HUES48 (cell line): ENCODE data around the gene ADCY4.

Experiments
- H3K27ac ChIP-seq: one replicate; pipeline ENCODE4 v1.7.0; 2013; ENCODE audit warnings: low read depth, low read length, inconsistent platforms
- H3K27me3 ChIP-seq: 2 replicates; pipeline ENCODE4 v1.6.1; 2013; ENCODE audit warnings: mild to moderate bottlenecking, low read length; ENCODE audit not compliant: control insufficient read depth, insufficient read depth
- H3K36me3 ChIP-seq: 2 replicates; pipeline ENCODE4 v1.6.1; 2013; ENCODE audit warnings: low read length; ENCODE audit not compliant: control insufficient read depth, insufficient read depth
- H3K4me1 ChIP-seq: 2 replicates; pipeline ENCODE4 v1.6.1; 2013; ENCODE audit warnings: mild to moderate bottlenecking, low read length; ENCODE audit not compliant: control insufficient read depth, insufficient read depth
- H3K4me3 ChIP-seq: 2 replicates; pipeline ENCODE4 v1.5.1; 2013; ENCODE audit warnings: mild to moderate bottlenecking, low read depth, low read length
- H3K9ac ChIP-seq: 2 replicates; pipeline ENCODE4 v1.6.1; 2013; ENCODE audit warnings: mild to moderate bottlenecking, low read depth, low read length, moderate library complexity
- H3K9me3 ChIP-seq: 2 replicates; pipeline ENCODE4 v1.6.1; 2013; ENCODE audit warnings: low read length; ENCODE audit not compliant: control insufficient read depth, insufficient read depth

Gene ADCY4

GRCh38 chr14:24292118-24292807, 42.6 kb downstream of the ADCY4 start:
- Histone ChIP-seq H3K27me3 (no peaks in the 10 kb centered on the region), H3K4me3 (no peak overlapping the region), H3K4me1 (no peaks in the 10 kb centered on the region), H3K9me3 (no peaks in the 10 kb centered on the region), H3K27ac (no peak overlapping the region), H3K9ac (no peak overlapping the region), H3K36me3 (peaks cover 38% of the 10 kb centered on the region)

GRCh38 chr14:24291446-24292117, 43.3 kb downstream of the ADCY4 start:
- Histone ChIP-seq H3K4me1 (no peaks in the 10 kb centered on the region), H3K9ac (no peak overlapping the region), H3K9me3 (no peaks in the 10 kb centered on the region), H3K27me3 (no peaks in the 10 kb centered on the region), H3K27ac (no peak overlapping the region), H3K4me3 (no peak overlapping the region), H3K36me3 (peaks cover 38% of the 10 kb centered on the region)

- Histone ChIP-seq H3K36me3 (peaks cover 31% of the 10 kb centered on the region), H3K4me3 (no peak overlapping the region), H3K9me3 (no peaks in the 10 kb centered on the region), H3K4me1 (no peaks in the 10 kb centered on the region), H3K27ac (no peak overlapping the region), H3K27me3 (no peaks in the 10 kb centered on the region), H3K9ac (no peak overlapping the region)
These were observed 44.1 kb downstream of the ADCY4 start for GRCh38 chr14:24290746-24291145.

- no peaks in the 10 kb centered on the region for H3K27me3 ChIP-seq
- no peaks in the 10 kb centered on the region for H3K4me1 ChIP-seq
- no peaks in the 10 kb centered on the region for H3K9me3 ChIP-seq
- H3K9ac ChIP-seq: no peak overlapping the region
- H3K36me3 ChIP-seq: peaks cover 26% of the 10 kb centered on the region
- H3K4me3 ChIP-seq: no peak overlapping the region
- H3K27ac ChIP-seq: no peak overlapping the region
These were observed 45.1 kb downstream of the ADCY4 start for GRCh38 chr14:24289649-24290280.

GRCh38 chr14:24286996-24287395, 47.9 kb downstream of the ADCY4 start:
- Histone ChIP-seq H3K9me3 (no peaks in the 10 kb centered on the region), H3K9ac (no peak overlapping the region), H3K36me3 (peaks cover 15% of the 10 kb centered on the region), H3K4me1 (no peaks in the 10 kb centered on the region), H3K4me3 (no peak overlapping the region), H3K27ac (no peak overlapping the region), H3K27me3 (no peaks in the 10 kb centered on the region)

GRCh38 chr14:24285351-24285750, 49.5 kb downstream of the ADCY4 start:
- peaks cover 11% of the 10 kb centered on the region for H3K36me3 ChIP-seq
- H3K9ac ChIP-seq: no peak overlapping the region
- no peak overlapping the region for H3K27ac ChIP-seq
- no peaks in the 10 kb centered on the region for H3K27me3 ChIP-seq
- no peak overlapping the region for H3K4me3 ChIP-seq
- H3K9me3 ChIP-seq: no peaks in the 10 kb centered on the region
- no peaks in the 10 kb centered on the region for H3K4me1 ChIP-seq

GRCh38 chr14:24284501-24285035, 50.3 kb downstream of the ADCY4 start:
- Histone ChIP-seq H3K4me1 (no peaks in the 10 kb centered on the region), H3K36me3 (peaks cover 3% of the 10 kb centered on the region), H3K27me3 (no peaks in the 10 kb centered on the region), H3K9me3 (no peaks in the 10 kb centered on the region), H3K9ac (no peak overlapping the region), H3K4me3 (no peak overlapping the region), H3K27ac (no peak overlapping the region)

GRCh38 chr14:24283796-24284460, 50.9 kb downstream of the ADCY4 start:
- Histone ChIP-seq H3K9me3 (no peaks in the 10 kb centered on the region), H3K27ac (no peak overlapping the region), H3K9ac (no peak overlapping the region), H3K27me3 (no peaks in the 10 kb centered on the region), H3K36me3 (no peaks in the 10 kb centered on the region), H3K4me3 (no peak overlapping the region), H3K4me1 (no peaks in the 10 kb centered on the region)

GRCh38 chr14:24282736-24283135, 52.1 kb downstream of the ADCY4 start:
- Histone ChIP-seq H3K27me3 (no peaks in the 10 kb centered on the region), H3K27ac (no peak overlapping the region), H3K36me3 (no peaks in the 10 kb centered on the region), H3K9me3 (no peaks in the 10 kb centered on the region), H3K4me1 (no peaks in the 10 kb centered on the region), H3K4me3 (no peak overlapping the region), H3K9ac (no peak overlapping the region)

GRCh38 chr14:24281636-24282035, 53.2 kb downstream of the ADCY4 start:
- Histone ChIP-seq H3K9me3 (no peaks in the 10 kb centered on the region), H3K27ac (no peak overlapping the region), H3K27me3 (no peaks in the 10 kb centered on the region), H3K9ac (no peak overlapping the region), H3K4me1 (no peaks in the 10 kb centered on the region), H3K36me3 (no peaks in the 10 kb centered on the region), H3K4me3 (no peak overlapping the region)
